AG04450 (cell line): ENCODE results near the gene HSPE1. TPM values are rescaled to one million over a fixed set of nuclear protein-coding genes. Genes with fewer than 3 reads are reported as not detected.
"Not testable (repeated sequence)": the region's sequence is repeated elsewhere in the genome, so short reads cannot be mapped to it uniquely, and the experiment has no call there.

Experiments
- CTCF ChIA-PET: fragments of 300-600, 350-600 bp; formaldehyde crosslinking; extraction: SDS; loops from one replicate; lab custom pipeline; 2022; ENCODE audit warnings: antibody characterized with exemption, inconsistent platforms; lab: Charles Lee
- POLR2A ChIA-PET: fragments of 350-600 bp; formaldehyde crosslinking; extraction: SDS; loops from one replicate; lab custom pipeline; 2021; ENCODE audit warnings: antibody characterized with exemption, inconsistent platforms; lab: Yijun Ruan, JAX
- DNase-seq: peaks from one replicate; pipeline ENCODE4 v3.0.0-alpha.2; 2011; ENCODE audit warnings: low read depth, low spot score
- H3K27ac ChIP-seq: one replicate; pipeline ENCODE4 v1.5.1; 2012; ENCODE audit warnings: low read depth, low read length, control low read depth
- H3K27me3 ChIP-seq: one replicate; pipeline ENCODE4 v1.6.0; 2012; ENCODE audit warnings: low read length; ENCODE audit not compliant: control insufficient read depth, insufficient read depth
- H3K4me3 ChIP-seq: 2 replicates; pipeline ENCODE4 v1.5.1; 2011; ENCODE audit warnings: mild to moderate bottlenecking, low read depth, low read length, control low read depth
- H3K9me3 ChIP-seq: 2 replicates; pipeline ENCODE4 v1.5.1; 2012; ENCODE audit warnings: low read length; ENCODE audit not compliant: control insufficient read depth, insufficient read depth
- polyA plus RNA-seq: library from polyadenylated mRNA; depleted of rRNA; stranded (reverse); fragments of >200 nt; gene quantifications from 2 replicates; pipeline ENCODE4 v1.2.3, GENCODE V29; 2011
- TF ChIP-seq, protein P1 (sequence below): IDR thresholded peaks from 2 replicates; pipeline ENCODE4 v1.5.1; 2011; ENCODE audit warnings: low read depth, low read length, control low read depth, inconsistent platforms

Gene HSPE1
- polyA plus RNA-seq, 1 experiment: 134 TPM

DNA sequence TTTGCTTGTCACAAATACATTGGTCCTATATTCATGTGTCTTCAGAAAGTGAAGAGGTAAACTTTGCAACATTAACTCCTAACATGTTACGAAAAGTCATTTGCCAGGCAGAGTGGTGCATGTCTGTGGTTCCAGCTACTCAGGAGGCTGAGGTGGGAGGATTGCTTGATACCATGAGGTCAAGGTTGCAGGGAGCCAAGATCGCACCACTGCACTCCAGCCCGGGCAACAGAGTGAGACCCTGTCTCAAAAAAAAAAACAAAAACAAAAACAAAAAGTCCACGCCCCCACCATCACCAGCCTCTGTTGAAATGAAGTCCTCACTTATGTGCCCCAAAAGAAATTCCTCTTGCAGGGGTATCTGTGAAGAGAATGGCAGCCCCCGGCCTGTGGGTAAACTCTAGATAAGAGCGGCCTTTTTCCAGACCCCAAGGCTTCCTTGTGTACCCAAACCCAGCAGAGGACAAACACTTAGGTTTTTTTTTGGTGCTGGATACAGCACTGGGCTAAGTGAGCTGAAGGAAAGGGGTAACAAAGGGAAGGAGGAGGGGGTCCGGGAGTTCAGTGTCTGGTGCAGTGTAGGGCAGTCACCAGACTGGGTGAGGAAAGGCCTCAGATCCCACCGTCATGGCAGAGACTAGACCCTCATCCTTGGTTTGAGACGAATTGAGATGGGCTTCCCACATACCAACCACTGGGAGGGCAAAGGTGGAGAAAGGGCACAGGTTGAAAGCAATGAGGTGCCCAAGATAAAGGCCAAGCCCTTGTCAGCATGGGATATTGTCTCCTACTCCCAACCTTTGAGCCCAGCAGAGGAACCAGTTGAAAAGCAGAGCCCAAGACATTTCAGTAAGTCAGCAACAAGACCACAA is 19.8 kb upstream of the HSPE1 start:
- H3K27ac ChIP-seq: no peak overlapping the region
- peaks cover 18% of the 10 kb centered on the region for H3K9me3 ChIP-seq
- ChIA-PET POLR2A (interaction anchor here (1.1 to 1.4 kb wide), 2 partner anchors 16 to 20 kb away, joined by 4 to 5 read pairs; partner anchors contain the start of genes HSPD1 and HSPE1), CTCF (no interaction called here)
- TF ChIP-seq, protein P1, sequence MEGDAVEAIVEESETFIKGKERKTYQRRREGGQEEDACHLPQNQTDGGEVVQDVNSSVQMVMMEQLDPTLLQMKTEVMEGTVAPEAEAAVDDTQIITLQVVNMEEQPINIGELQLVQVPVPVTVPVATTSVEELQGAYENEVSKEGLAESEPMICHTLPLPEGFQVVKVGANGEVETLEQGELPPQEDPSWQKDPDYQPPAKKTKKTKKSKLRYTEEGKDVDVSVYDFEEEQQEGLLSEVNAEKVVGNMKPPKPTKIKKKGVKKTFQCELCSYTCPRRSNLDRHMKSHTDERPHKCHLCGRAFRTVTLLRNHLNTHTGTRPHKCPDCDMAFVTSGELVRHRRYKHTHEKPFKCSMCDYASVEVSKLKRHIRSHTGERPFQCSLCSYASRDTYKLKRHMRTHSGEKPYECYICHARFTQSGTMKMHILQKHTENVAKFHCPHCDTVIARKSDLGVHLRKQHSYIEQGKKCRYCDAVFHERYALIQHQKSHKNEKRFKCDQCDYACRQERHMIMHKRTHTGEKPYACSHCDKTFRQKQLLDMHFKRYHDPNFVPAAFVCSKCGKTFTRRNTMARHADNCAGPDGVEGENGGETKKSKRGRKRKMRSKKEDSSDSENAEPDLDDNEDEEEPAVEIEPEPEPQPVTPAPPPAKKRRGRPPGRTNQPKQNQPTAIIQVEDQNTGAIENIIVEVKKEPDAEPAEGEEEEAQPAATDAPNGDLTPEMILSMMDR: no peak
- H3K27me3 ChIP-seq: no peaks in the 10 kb centered on the region
- DNase-seq: no peak
- H3K4me3 ChIP-seq: no peak overlapping the region

DNA sequence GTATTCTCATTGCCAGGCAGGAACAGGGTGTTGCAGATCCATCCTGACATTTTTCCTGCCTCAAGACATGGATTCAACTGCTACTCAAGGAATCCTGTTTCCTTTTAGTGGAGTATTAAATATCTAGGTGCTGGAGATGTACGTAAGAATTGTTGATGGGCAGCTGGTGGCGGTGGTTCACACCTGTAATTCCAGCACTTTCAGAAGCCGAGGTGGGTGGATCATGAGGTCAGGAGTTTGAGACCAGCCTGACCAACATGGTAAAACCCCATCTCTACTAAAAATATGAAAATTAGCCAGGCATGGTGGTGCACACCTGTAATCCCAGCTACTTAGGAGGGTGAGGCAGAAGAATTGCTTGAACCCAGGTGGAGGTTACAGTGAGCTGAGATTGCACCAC is 15.9 kb upstream of the HSPE1 start:
- POLR2A ChIA-PET: interaction anchor here (0.6 kb wide), 1 partner anchor 15 kb away, joined by 3 read pairs; the partner anchor contains the start of gene HSPD1

DNA sequence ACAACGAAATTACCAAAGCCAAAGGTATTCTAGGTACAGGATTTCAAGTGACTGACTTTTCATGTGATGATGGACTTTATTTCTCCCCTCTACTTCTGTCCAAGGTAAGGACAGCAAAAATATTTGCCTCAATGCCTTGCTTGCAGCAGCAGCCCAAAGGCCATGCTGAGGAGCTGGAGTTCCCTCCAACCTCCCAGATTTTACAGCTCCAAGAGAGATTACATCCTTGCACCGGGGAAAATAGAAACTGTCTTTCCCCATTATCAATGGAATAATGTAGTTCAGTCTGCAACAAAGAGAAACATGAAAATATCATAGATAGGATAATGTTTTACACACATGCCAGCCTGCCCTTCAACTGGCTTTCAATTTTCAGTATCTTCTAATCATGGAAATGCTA is 14.0 kb upstream of the HSPE1 start:
- H3K9me3 ChIP-seq: peaks cover 18% of the 10 kb centered on the region
- DNase-seq: no peak
- TF ChIP-seq, protein P1: no peak
- ChIA-PET POLR2A (interaction anchor here (0.5 kb wide), 1 partner anchor 186 kb away, joined by 10 read pairs; no protein-coding TSS in a partner anchor), CTCF (no interaction called here)
- H3K27ac ChIP-seq: no peak overlapping the region
- H3K27me3 ChIP-seq: no peaks in the 10 kb centered on the region
- no peak overlapping the region for H3K4me3 ChIP-seq

More for the DNA sequence above, 15.9 kb upstream of the HSPE1 start:
- not testable (repeated sequence) for H3K27ac ChIP-seq, DNase-seq, H3K4me3 ChIP-seq, H3K27me3 ChIP-seq
- CTCF ChIA-PET: interaction anchor here (0.6 to 0.7 kb wide), 2 partner anchors 55 to 1347 kb away, joined by 3 read pairs; no protein-coding TSS in a partner anchor
- peaks cover 18% of the 10 kb centered on the region for H3K9me3 ChIP-seq

DNA sequence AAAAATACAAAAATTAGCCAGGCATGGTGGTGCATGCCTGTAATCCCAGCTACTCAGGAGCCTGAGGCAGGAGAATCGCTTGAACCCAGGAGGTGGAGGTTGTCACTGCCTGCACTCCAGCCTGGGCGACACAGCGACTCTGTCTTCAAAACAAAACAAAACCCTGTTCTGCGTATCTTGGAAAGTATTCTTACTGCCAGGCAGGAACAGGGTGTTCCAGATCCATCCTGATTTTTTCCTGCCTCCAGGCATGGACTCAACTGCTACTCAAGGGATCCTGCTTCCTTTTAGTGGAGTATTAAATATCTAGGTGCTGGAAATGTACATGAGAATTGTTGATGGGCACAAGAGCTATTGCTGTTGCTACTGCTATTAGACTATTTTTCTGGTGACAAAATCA is 12.8 kb upstream of the HSPE1 start:
- Histone ChIP-seq H3K4me3 (no peak overlapping the region), H3K27me3 (no peaks in the 10 kb centered on the region), H3K9me3 (peaks cover 16% of the 10 kb centered on the region), H3K27ac (no peak overlapping the region)
- POLR2A ChIA-PET: no interaction called here
- DNase-seq: no peak
- CTCF ChIA-PET: no interaction called here
- TF ChIP-seq, protein P1: no peak

DNA sequence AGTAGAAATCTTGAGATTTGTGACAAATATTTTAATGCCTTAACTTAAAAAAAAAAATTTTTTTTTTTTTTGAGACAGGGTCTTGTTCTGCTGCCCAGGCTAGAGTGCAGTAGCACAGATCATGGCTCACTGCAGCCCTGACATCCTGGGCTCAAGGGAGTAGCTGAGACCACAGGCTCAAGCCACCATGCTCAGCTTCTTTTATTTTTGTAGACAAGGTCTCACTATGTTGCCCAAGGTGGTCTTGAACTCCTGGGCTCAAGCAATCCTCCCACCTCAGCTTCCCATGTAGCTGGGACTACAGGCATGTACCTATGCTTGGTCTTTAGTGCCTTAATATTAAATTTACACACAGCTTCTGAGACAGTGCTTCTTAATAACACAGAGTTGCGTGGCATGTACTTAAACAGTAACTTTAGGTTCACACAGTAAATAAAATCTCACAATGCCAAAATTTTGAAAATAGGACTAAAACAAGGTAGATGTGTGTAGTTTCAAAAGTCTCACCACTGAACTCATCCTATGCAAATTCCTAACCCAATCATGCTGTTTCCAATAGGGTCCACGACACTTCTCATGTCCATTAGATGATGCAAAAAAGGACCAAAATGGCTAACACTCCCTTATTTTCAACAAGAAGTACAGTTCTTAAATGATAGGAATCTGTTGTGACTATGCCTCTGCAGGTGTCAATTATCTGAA is 4.6 kb upstream of the HSPE1 start:
- TF ChIP-seq, protein P1: no peak
- POLR2A ChIA-PET: no interaction called here

More for the DNA sequence above, 4.6 kb upstream of the HSPE1 start:
- no peak for DNase-seq
- Histone ChIP-seq H3K27ac (no peak overlapping the region), H3K27me3 (no peaks in the 10 kb centered on the region), H3K9me3 (no peaks in the 10 kb centered on the region; the same call in 1 of the 2 replicates), H3K4me3 (no peak overlapping the region)
- CTCF ChIA-PET: no interaction called here
